Esophagus (tissue), 2 donors: Measurements from ENCODE around the gene CFL1. TPM values are rescaled to one million over a fixed set of nuclear protein-coding genes. Genes with fewer than 3 reads are reported as not detected.
A peak's percentile ranks its signal among the peaks of the same experiment; 100 is the strongest.
"Not testable (repeated sequence)": the region's sequence is repeated elsewhere in the genome, so short reads cannot be mapped to it uniquely, and the experiment has no call there.

Experiments
- H3K27ac ChIP-seq, 2 donors: one replicate each; pipeline ENCODE4 v1.5.1; 2013; ENCODE audit warnings: low read depth in 2 of 2, mild to moderate bottlenecking in 2 of 2, inconsistent platforms in 1 of 2, low read length in 1 of 2, moderate library complexity in 1 of 2
- H3K27me3 ChIP-seq, 2 donors: one replicate each; pipeline ENCODE4 v1.6.1; 2013; ENCODE audit warnings: low read length in 2 of 2, control low read depth in 1 of 2, mild to moderate bottlenecking in 1 of 2; ENCODE audit not compliant: insufficient read depth in 2 of 2, control insufficient read depth in 1 of 2
- H3K36me3 ChIP-seq, 2 donors: one replicate each; pipeline ENCODE4 v1.6.1; 2013; ENCODE audit warnings: low read length in 1 of 2; ENCODE audit not compliant: control insufficient read depth in 2 of 2, insufficient read depth in 2 of 2
- H3K4me1 ChIP-seq, 2 donors: one replicate each; pipeline ENCODE4 v1.6.1; 2013; ENCODE audit warnings: low read length in 1 of 2; ENCODE audit not compliant: control insufficient read depth in 2 of 2, insufficient read depth in 2 of 2
- H3K4me3 ChIP-seq, 2 donors: one replicate each; pipeline ENCODE4 v1.5.1; 2013; ENCODE audit warnings: low read length in 2 of 2, mild to moderate bottlenecking in 2 of 2, low read depth in 1 of 2, moderate library complexity in 1 of 2
- H3K9me3 ChIP-seq, 2 donors: one replicate each; pipeline ENCODE4 v1.6.1; 2013; ENCODE audit warnings: mild to moderate bottlenecking in 2 of 2, low read depth in 1 of 2, low read length in 1 of 2, moderate library complexity in 1 of 2; ENCODE audit not compliant: control insufficient read depth in 2 of 2, insufficient read depth in 1 of 2
- WGBS, 2 donors: extraction: QIAGEN DNeasy Blood & Tissue Kit; methylation state at CpG; one replicate each; pipeline ENCODE4 v1.1.7; 2013; 5-methylcytosine and 5-hydroxymethylcytosine counted together
- polyA plus RNA-seq, 2 donors: library from polyadenylated mRNA; stranded (reverse); fragments of 200-250 nt; gene quantifications; one replicate each; pipeline ENCODE4 v1.2.3, GENCODE V29; 2013
- donor health status: healthy with polysubstance abuse.
- donor health status: Bipolar disorder and iron deficiency.

CFL1 gene
- polyA plus RNA-seq, 2 donors = 361 to 694 TPM

- H3K9me3 ChIP-seq = no peaks in the 10 kb centered on the region
- H3K27ac ChIP-seq = no peak overlapping the region
- H3K4me1 ChIP-seq = peaks cover 2 to 8% of the 10 kb centered on the region in 2 donors
- no peaks in the 10 kb centered on the region for H3K27me3 ChIP-seq
- no peak overlapping the region for H3K4me3 ChIP-seq
- 72 to 81% methylated on average over 4 of the region's 4 CpGs for WGBS, 2 donors
- H3K36me3 ChIP-seq = no peaks in the 10 kb centered on the region
These were observed 39.1 kb upstream of the CFL1 start for GRCh38 chr11:65897020-65897471.

- H3K36me3 ChIP-seq = no peaks in the 10 kb centered on the region
- no peak overlapping the region for H3K4me3 ChIP-seq
- H3K9me3 ChIP-seq = no peaks in the 10 kb centered on the region
- 87 to 91% methylated on average over 14 of the region's 14 CpGs for WGBS, 2 donors
- H3K27me3 ChIP-seq = no peaks in the 10 kb centered on the region
- H3K27ac ChIP-seq = no peak overlapping the region
- peaks cover 7 to 13% of the 10 kb centered on the region in 2 donors for H3K4me1 ChIP-seq
These were observed 38.3 kb upstream of the CFL1 start for GRCh38 chr11:65896034-65896999.

GRCh38 chr11:65895482-65895981, 37.6 kb upstream of the CFL1 start:
- Histone ChIP-seq H3K27me3 (no peaks in the 10 kb centered on the region), H3K4me1 (peaks cover 7 to 15% of the 10 kb centered on the region in 2 donors), H3K36me3 (no peaks in the 10 kb centered on the region), H3K9me3 (no peaks in the 10 kb centered on the region), H3K27ac (no peak overlapping the region), H3K4me3 (no peak overlapping the region)
- 86 to 88% methylated on average over 5 of the region's 5 CpGs for WGBS, 2 donors

GRCh38 chr11:65894034-65894591, 36.1 kb upstream of the CFL1 start:
- 72 to 76% methylated on average over 16 of the region's 16 CpGs for WGBS, 2 donors
- peak overlapping the region in 1 of 2 donors; percentile 2 for H3K4me3 ChIP-seq
- H3K4me1 ChIP-seq = peaks cover 7 to 10% of the 10 kb centered on the region in 2 donors

GRCh38 chr11:65892661-65893317, 34.8 kb upstream of the CFL1 start:
- WGBS, 2 donors = 72 to 77% methylated on average over 10 of the region's 10 CpGs
- peak overlapping the region in 1 of 2 donors; percentile 98 for H3K27ac ChIP-seq
- no peaks in the 10 kb centered on the region for H3K9me3 ChIP-seq
- no peak overlapping the region for H3K4me3 ChIP-seq
- no peaks in the 10 kb centered on the region for H3K27me3 ChIP-seq
- H3K36me3 ChIP-seq = no peaks in the 10 kb centered on the region
- peaks cover 7 to 11% of the 10 kb centered on the region in 2 donors for H3K4me1 ChIP-seq

More at GRCh38 chr11:65894034-65894591, 36.1 kb upstream of the CFL1 start:
- Histone ChIP-seq H3K36me3 (no peaks in the 10 kb centered on the region), H3K9me3 (no peaks in the 10 kb centered on the region), H3K27ac (peak overlapping the region; percentile 74 to 83), H3K27me3 (no peaks in the 10 kb centered on the region)

- not testable (repeated sequence) for H3K27me3 ChIP-seq, H3K36me3 ChIP-seq, H3K9me3 ChIP-seq
- peak overlapping the region in 1 of 2 donors; percentile 53 for H3K4me3 ChIP-seq
- H3K27ac ChIP-seq = peak overlapping the region; percentile 98
- peaks cover 7 to 13% of the 10 kb centered on the region in 2 donors for H3K4me1 ChIP-seq
- WGBS, 2 donors = 59 to 61% methylated on average over 5 of the region's 5 CpGs
These were observed 34.2 kb upstream of the CFL1 start for GRCh38 chr11:65892137-65892540.

- H3K36me3 ChIP-seq = no peaks in the 10 kb centered on the region
- H3K27ac ChIP-seq = peak overlapping the region; percentile 98
- WGBS, 2 donors = 7 to 9% methylated on average over 45 to 57 of the region's 57 CpGs
- H3K4me3 ChIP-seq = peak overlapping the region; percentile 53 to 77
- H3K27me3 ChIP-seq = no peaks in the 10 kb centered on the region
- H3K4me1 ChIP-seq = peaks cover 7 to 13% of the 10 kb centered on the region in 2 donors
- no peaks in the 10 kb centered on the region for H3K9me3 ChIP-seq
These were observed 33.5 kb upstream of the CFL1 start for GRCh38 chr11:65891219-65892136.

GRCh38 chr11:65890324-65891218, 32.6 kb upstream of the CFL1 start, which contains the start of gene CCDC85B:
Gene CCDC85B, plus strand, starts transcription at chr11:65890673. Its CDS starts 111 bp downstream, at chr11:65890784.
- Histone ChIP-seq H3K27me3 (no peaks in the 10 kb centered on the region), H3K27ac (peak within 1 kb of the TSS; percentile 98), H3K4me3 (peak within 1 kb of the TSS; percentile 53 to 77), H3K4me1 (peaks cover 7 to 13% of the 10 kb centered on the region in 2 donors), H3K9me3 (no peaks in the 10 kb centered on the region), H3K36me3 (peaks cover 0 to 3% of the 10 kb centered on the region in 2 donors)
- 0% methylated on average over 81 to 94 of the region's 94 CpGs for WGBS, 2 donors
